ENCODE data around the gene SOX2.

The SOX2 gene

DNA sequence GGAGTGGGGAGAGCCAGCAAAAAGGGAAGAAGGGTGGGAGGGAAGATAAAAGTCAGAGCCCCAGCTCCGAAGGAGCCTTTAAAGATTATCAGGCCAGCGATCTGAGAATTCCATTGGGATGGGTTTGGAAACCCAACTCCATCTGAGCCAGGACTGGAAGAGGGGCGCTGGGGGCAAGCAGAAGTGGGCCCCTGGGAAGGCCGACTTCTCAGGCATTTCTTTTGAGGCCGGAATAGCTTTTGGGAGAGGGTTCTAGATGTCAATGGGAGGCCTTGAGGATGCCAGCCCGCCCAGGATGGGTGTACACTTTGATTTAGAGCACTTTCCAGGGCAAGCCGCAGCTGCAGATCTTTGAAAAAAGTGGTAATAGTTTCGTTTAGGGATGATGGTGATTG, 6.6 kb upstream of the SOX2 start:
- DNase-seq = no peak

DNA sequence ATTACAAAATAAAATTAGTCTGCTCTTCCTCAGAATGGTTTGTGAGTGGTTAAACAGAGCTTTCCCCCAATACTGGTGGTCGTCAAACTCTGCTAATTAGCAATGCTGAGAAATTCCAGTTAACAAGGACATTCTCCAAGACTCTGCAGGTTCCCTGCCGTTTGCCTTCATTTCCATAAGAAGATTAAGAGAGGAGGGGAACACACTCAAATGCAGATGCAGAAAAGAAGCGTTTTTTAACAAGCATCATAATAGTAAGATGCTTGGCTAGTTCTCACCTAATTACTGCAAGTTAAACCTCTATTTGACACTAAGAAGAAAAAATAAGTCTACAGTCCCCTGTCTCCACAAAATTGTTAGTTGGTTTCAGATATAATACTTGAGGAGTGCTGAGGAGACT, 3.7 kb upstream of the SOX2 start:
- no peak for DNase-seq

DNA sequence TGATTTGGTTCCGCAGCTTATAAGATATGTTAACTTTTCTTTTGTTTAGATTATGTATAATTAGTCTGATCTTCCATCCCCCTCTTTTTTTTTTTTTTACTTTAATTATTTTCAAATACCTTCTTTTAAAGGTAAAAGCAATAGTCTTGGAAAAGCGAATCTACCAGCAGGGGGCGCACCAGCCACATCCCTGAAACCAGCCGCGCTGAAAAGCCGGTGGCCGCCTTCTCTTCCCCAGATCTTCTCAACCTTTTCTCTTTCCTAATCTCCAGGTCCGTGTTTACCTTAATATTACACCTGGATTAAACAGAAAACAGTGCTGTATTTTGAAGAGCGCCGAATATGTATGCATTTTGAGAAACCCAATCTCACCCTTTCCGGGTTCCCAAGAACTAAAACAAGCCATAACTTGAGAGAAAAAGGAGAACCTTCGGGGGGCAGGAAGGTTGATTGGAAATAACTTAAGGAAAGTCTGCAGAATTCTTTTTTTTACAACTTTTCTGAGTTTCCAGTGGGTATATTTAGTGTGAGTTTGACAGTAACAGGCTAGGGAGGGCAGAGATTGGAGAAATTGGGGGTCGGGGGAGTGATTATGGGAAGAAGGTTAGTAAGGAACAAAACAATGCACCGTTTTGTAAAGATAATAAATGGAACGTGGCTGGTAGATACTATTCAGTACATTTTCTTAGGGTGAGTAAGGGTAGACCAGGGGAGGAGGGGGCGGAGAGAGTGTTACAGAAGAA, 2.0 kb upstream of the SOX2 start:
- DNase-seq = peak in 2 of 4 experiments; percentile 5 to 39

DNA sequence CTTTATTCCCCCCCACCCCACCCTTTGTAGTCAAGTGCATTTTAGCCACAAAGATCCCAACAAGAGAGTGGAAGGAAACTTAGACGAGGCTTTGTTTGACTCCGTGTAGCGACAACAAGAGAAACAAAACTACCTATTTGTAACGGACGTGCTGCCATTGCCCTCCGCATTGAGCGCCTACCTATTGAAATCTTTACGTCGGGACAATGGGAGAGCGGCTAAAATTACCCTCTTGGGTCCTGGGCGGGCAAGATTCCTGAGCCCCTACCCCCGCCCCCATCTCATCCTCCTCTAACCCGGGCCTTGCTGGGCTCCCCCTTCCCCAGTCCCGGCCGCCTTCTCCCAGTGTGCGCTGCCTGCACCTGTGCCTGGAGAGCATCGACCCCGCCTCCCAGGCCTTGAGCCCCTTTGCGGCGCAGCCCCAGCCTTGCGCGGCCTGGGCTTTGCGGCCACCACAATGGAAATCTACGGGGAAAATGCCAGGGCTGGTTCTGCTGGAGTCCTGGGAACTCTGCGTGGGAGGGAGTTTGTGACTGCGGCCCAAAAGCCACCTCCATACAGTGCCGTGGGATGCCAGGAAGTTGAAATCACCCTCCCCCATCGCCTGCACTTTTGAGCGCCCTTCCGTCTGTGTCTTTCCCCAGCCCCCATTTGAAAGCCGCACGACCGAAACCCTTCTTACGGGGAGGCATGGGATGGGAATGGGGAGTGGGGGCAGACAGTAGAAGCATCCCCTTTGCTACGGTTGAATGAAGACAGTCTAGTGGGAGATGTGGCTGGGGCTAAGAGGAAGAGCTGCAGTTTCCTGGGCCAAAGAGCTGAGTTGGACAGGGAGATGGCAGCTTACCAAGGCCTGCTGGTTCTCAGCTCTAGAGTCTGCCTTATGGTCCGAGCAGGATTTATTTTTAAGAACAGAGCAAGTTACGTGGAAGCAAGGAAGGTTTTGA, 1.1 kb upstream of the SOX2 start:
- no peak for DNase-seq

DNA sequence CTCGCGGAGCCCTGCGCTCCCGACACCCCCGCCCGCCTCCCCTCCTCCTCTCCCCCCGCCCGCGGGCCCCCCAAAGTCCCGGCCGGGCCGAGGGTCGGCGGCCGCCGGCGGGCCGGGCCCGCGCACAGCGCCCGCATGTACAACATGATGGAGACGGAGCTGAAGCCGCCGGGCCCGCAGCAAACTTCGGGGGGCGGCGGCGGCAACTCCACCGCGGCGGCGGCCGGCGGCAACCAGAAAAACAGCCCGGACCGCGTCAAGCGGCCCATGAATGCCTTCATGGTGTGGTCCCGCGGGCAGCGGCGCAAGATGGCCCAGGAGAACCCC, 464 bp downstream of the SOX2 start:
- DNase-seq = no peak

DNA sequence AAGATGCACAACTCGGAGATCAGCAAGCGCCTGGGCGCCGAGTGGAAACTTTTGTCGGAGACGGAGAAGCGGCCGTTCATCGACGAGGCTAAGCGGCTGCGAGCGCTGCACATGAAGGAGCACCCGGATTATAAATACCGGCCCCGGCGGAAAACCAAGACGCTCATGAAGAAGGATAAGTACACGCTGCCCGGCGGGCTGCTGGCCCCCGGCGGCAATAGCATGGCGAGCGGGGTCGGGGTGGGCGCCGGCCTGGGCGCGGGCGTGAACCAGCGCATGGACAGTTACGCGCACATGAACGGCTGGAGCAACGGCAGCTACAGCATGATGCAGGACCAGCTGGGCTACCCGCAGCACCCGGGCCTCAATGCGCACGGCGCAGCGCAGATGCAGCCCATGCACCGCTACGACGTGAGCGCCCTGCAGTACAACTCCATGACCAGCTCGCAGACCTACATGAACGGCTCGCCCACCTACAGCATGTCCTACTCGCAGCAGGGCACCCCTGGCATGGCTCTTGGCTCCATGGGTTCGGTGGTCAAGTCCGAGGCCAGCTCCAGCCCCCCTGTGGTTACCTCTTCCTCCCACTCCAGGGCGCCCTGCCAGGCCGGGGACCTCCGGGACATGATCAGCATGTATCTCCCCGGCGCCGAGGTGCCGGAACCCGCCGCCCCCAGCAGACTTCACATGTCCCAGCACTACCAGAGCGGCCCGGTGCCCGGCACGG, 991 bp downstream of the SOX2 start:
- no peak for DNase-seq

DNA sequence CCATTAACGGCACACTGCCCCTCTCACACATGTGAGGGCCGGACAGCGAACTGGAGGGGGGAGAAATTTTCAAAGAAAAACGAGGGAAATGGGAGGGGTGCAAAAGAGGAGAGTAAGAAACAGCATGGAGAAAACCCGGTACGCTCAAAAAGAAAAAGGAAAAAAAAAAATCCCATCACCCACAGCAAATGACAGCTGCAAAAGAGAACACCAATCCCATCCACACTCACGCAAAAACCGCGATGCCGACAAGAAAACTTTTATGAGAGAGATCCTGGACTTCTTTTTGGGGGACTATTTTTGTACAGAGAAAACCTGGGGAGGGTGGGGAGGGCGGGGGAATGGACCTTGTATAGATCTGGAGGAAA, 1.5 kb downstream of the SOX2 start:
- DNase-seq = no peak

DNA sequence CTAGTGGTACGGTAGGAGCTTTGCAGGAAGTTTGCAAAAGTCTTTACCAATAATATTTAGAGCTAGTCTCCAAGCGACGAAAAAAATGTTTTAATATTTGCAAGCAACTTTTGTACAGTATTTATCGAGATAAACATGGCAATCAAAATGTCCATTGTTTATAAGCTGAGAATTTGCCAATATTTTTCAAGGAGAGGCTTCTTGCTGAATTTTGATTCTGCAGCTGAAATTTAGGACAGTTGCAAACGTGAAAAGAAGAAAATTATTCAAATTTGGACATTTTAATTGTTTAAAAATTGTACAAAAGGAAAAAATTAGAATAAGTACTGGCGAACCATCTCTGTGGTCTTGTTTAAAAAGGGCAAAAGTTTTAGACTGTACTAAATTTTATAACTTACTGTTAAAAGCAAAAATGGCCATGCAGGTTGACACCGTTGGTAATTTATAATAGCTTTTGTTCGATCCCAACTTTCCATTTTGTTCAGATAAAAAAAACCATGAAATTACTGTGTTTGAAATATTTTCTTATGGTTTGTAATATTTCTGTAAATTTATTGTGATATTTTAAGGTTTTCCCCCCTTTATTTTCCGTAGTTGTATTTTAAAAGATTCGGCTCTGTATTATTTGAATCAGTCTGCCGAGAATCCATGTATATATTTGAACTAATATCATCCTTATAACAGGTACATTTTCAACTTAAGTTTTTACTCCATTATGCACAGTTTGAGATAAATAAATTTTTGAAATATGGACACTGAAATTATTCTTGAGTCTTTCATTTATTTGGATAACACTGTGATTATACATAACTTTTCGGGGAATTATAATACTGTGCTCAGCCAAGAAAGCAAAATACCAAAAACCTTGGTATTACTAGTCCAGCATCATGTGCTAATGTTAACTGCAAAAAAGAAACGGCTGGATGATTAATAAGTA, 2.2 kb downstream of the SOX2 start:
- DNase-seq = no peak

DNA sequence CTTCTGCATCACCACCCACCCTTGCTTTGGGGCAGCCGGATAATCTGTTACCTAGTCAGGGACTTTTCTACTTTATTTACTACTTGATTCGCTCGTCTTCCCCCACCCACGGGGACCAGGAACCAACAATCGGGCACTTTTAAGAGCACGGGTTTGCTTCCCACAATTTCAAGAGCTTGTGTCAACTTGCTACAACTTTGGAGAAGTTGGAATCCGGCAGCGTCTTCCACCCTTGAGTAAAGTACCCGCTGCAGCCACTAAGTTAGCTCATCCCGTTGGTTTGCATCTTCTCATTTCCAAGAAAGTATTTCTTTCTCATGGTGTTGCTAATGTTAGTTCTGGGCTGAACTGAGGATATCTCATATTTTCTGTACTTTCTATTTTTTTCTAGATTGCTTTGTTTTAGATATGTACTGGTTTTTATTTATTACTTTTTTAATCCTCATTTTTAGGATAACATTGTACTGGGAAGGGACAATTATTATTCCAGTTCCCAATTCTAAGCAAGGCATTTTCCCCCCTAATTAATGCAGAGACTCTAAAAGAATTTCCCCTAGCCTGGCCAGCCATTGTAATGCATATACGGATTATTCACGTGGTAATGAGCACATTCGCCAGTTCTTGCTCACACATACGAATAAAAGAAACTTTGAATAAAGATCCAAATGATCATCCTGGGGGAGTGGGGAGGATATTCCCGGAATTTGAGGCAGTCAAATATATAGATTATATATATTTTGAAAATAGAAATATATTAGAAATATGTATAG, 4.0 kb downstream of the SOX2 start:
- no peak for DNase-seq

DNA sequence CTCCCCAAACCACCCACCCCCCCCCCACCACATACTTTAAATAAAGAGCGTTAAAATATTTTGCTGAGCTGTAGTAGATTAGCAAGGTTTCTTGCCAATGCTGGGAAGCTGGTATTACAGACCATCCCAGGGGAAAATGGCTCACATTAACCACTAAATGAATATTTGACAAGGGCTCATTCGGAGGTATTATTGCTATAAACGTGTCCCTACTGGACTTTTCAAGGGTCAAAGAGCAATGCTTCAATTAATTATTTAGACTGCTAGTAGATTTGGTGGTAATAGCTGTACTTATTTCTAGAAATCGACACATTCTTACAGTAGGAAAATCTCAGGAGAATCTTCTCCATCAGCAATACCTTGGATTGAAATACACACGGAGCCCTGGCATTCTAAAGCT, 5.2 kb downstream of the SOX2 start:
- no peak for DNase-seq

DNA sequence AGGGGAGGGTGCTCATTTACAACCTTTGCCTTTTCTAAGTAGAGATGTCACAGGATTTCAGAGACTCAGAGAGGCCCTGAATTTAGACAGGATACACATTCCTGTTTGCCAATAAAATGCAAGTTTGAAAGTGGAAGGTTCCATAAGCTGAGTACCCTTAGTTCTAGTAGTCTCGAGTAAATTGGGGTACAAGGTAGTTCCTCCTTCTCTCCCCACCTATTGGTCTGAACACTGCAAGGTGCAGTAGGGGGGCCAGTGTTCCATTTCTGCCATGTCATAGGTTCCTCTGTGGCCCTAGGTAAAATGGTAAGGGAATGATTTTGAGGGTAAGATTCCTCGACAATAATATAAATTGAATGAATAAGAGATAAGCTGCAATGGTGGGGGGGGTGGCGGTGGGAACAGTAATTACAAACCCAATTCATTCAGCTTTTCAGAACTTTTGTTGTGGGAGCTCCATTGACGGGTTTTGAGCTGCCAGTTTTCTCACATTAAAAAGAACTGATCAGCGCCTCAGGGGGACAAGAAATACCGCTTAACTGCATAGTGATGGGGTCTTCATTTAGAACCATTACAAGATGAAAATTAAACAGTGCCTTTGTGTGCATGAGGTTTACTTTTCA, 5.9 kb downstream of the SOX2 start:
- no peak for DNase-seq

DNA sequence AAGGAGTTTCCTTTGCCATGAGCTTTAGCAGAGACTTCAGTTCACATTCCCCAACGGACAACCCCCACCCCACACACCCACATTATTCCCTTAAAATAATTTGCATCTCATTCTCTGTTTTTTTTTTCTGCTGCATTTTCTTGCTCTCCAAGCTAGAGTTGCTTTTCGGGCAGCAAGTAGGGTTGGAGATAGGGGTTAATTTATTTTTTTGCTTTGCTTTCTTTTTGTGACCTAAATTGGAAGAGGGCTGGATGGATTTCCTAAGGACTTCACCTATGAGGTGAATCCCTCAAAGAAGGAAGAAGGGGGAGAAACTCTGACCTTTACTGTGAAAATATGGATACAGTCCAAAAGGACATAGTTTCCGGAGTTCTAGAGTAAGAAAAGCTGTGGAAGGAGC, 6.6 kb downstream of the SOX2 start:
- DNase-seq = no peak

DNA sequence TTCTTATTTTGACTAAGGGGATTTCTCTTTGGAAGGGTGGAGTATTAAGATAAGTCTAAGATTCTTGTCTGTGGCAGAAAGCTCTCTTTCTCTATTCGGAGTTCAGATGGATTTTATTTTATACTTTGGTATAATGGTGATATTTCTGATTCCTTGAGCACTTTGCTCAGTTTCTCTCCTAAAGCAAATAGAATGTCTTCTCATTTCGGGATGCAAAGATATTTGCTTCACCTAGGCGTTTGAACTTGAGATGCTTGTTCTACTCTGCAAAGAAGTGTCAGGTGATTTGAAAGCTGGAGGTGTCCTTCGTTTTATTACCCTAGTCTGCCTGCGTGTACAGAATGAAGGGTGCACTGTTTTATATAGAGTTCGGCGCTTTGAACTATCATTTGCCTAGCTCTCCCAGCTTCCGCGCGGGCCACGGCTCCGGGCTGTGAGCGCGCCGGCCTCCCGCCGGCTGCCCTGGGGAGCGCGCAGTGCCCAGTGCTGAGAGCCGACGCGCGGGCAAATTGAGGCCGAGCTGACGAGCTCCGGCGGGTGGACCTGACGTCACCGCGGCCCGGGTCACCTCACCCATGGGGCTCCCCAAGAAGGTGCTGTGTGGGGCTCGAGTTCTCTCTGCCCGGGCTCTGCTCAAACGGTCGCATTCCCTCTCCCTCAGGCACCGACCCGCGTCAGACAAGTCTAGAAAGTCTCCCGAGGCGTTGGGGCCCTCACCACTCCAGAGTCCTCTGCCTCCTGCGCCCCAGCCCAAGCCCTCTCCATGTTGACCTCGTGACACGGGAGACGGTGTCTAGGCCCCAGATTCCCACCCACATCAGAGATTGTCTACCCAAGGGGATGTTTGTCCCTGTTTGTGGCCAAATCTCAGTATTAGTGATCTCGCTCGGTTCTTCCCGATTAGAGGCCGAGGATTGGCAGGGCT, 7.5 kb downstream of the SOX2 start:
- no peak for DNase-seq

DNA sequence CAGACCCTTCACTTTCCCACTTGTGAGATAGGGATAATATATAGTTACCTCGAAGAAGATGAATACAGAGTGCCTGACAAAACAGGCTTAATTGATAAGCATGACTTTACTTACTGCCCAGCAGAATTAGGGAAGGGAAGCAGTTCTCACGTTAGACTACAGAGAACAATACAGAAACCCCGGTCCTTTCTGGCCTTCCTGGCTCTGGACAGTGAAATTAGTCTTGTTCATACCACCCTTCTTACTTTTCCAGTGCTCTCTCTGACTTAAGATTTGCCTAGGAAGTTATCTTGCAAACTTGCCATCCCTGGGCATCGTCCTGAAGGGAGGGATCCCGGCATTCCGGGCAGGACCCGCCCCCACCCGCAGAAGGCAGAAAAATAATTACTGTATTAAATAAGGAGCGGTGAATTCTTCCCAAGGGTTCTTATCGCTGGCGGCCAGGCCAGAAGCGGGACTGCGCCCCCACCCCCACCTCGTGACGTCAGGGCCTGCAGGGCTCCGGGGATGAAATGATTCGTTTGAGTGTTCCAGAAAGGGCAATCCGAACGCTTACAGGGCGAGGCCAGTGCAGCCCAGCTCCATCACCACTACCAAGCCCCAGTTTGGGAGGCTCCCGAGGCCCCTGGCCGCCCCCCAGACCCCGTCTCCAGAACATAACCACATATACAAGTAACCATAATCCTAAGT, 8.4 kb downstream of the SOX2 start:
- DNase-seq = no peak

DNA sequence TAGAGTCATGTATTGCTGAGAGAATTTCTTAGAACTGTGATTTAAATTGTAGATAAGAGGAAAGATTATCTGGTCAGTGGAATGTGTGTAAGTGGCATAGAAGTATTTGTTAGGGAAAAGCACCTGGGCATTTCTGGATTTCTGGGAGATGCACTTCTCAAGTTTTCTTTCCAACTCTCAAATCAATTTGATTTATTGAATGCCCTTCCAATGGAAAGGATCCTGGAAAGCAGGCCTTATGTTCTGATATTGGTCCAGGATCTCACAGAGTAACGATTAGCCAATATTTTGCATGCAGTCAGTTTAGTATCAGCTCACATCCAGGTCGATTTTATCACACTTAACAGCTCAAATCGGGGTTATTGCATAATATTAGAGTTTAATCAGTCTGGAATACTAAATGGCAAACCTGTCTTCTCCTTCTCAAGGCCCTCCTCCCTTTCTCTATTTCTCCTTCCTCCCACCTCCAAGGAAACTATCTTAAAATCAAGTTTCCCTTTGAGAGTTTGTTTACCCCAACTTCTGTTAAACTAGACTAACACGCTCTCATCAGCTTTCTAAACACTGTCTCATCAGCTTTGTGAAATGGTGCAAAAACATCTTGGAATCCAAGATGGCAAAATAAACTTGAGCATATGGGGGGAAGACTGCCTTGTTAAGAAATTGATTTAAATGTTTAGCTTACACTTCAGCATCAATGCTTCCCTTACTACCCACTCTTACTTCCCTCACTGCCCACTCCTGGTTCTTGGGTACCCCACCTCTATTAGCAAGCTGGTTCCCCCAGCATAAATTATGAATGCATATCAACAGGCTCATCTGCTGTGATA, 9.5 kb downstream of the SOX2 start:
- no peak for DNase-seq

DNA sequence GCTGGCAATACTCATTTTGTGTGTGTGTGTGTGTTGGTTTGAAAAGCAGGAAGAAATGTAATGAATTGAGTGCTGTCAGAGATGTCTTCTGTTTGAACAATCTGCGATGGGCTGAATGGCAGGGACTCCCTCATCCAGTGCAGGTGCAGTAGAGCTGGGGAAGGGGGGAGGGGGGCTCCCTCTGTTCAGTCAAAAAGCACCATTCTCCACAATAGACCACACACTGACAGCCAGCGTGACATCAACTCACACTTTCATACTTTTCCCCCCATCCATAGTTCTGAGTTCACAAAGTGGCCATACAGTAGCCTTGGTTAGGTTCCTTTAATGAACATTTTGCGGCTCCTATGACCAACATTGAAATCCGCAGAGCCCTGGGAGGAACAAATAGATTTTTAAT, 10.4 kb downstream of the SOX2 start:
- DNase-seq = no peak

DNA sequence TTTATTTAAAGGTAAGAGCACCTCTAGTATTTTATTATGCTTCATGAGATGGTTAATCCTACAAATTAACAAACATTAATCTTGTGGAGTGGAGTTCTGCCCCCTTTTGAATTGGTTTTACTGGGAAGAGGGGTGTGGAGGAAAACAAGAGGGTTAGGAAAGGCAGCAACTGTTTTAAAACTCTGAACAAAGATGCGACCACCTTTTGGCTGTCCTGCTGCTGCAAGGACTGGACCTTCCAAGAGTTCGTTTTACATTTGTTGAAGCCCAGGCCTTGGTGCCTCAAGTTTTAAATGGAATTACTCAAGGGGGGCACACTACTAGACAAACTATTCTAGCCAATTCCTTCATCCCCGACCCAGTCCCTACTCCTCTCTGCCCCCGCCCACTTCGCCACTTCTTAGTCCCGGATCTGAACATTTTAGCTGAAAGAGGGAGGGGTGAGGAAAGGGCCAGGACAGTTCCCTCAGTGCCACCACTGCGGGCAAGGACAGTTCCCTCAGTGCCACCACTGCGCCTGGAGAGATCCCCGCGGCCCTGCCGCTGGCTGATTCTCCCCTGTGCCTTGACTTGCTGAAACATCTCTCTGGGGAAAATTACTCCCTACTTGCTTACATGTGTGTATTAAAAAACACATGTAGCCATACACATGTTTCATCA, 11.2 kb downstream of the SOX2 start:
- no peak for DNase-seq

DNA sequence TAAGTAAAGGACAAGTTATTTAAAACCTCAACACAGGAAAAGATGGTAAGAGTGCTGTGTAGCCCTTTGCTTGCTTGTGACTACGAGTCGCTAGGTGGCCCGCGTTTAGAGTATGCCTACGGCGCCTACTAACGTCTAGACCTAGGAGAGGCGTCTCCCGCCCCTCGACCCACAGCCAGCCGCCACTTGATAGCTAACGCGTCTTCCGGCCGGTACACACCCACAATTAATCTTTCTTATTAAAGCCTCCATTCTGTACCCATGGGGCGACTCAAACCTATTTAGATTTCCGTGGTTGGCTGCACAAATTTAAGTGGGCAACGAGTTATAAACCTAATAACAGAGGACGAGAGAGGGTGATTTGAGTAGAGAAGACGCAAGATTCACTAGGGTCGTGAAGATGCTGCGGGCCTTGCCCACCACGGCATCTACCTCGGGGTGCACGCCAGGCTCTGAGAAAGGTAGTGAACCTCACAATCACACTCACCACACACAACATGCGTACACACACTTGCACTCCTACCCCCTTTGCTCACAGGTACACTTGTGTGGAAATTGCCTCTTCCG, 12.0 kb downstream of the SOX2 start:
- DNase-seq = no peak

All from activated naive CD4-positive, alpha-beta T cell (primary cell).